NCI-H2196 (cell line): Measurements from ENCODE around the gene HSPG2.
"Not testable (repeated sequence)": the region's sequence is repeated elsewhere in the genome, so short reads cannot be mapped to it uniquely, and the experiment has no call there.

Experiments used
- DNase-seq: peaks from one replicate; lab custom pipeline; 2025; ENCODE audit not compliant: unreplicated experiment; lab: John Stamatoyannopoulos, UW

Gene HSPG2

GRCh38 chr1:21935393-21935804, 1.7 kb downstream of the HSPG2 start:
- DNase-seq: no peak

GRCh38 chr1:21933397-21934248, 3.5 kb downstream of the HSPG2 start:
- DNase-seq: peak; percentile 87

GRCh38 chr1:21932127-21932526, 5.0 kb downstream of the HSPG2 start:
- no peak for DNase-seq

- no peak for DNase-seq
These were observed 5.7 kb downstream of the HSPG2 start for GRCh38 chr1:21931171-21932093.

- no peak for DNase-seq
These were observed 6.4 kb downstream of the HSPG2 start for GRCh38 chr1:21930629-21931170.

GRCh38 chr1:21930080-21930571, 7.0 kb downstream of the HSPG2 start:
- no peak for DNase-seq

- DNase-seq: no peak
These were observed 9.4 kb downstream of the HSPG2 start for GRCh38 chr1:21927533-21928237.

- DNase-seq: no peak
These were observed 10.1 kb downstream of the HSPG2 start for GRCh38 chr1:21926814-21927532.

GRCh38 chr1:21926065-21926464, 11.0 kb downstream of the HSPG2 start:
- DNase-seq: no peak

GRCh38 chr1:21925334-21925940, 11.7 kb downstream of the HSPG2 start:
- no peak for DNase-seq

- no peak for DNase-seq
These were observed 12.6 kb downstream of the HSPG2 start for GRCh38 chr1:21924503-21925005.

- no peak for DNase-seq
These were observed 14.8 kb downstream of the HSPG2 start for GRCh38 chr1:21922090-21923013.

GRCh38 chr1:21921100-21921875, 15.8 kb downstream of the HSPG2 start:
- no peak for DNase-seq

- DNase-seq: no peak
These were observed 17.6 kb downstream of the HSPG2 start for GRCh38 chr1:21919520-21919919.

- not testable (repeated sequence) for DNase-seq
These were observed 19.9 kb downstream of the HSPG2 start for GRCh38 chr1:21917239-21917631.

GRCh38 chr1:21916447-21917238, 20.5 kb downstream of the HSPG2 start:
- no peak for DNase-seq
